K562 (cell line): ENCODE data around the gene TMEM222. TPM values are rescaled to one million over a fixed set of nuclear protein-coding genes. Genes with fewer than 3 reads are reported as not detected.
A peak's percentile ranks its signal among the peaks of the same experiment; 100 is the strongest.

ENCODE experiments used
- ATAC-seq: fragments of 200-7000 bp; cut with Tn5 transposase; 3 replicates; pipeline ENCODE4 v1.9.1; 2020; ENCODE audit warnings: moderate library complexity
- BruUV-seq: library from RNA; stranded (reverse); fragments of 400-500 nt; replicated peaks from 2 replicates; lab custom pipeline; 2021; lab: Mats Ljungman, UMichigan
- CTCF ChIA-PET: fragments of 300-600 bp; formaldehyde crosslinking; extraction: SDS; loops from one replicate; lab custom pipeline; 2021; ENCODE audit warnings: low intra/inter-chr PET ratio; lab: Yijun Ruan, JAX
- POLR2A ChIA-PET: fragments of 300-600, 350-650 bp; sonication (Branson Sonifier 250); formaldehyde crosslinking; extraction: SDS; loops from one replicate; lab custom pipeline; 2021; ENCODE audit warnings: antibody characterized with exemption, inconsistent platforms; lab: Yijun Ruan, JAX
- DNase-seq, 4 experiments: peaks; one replicate each; pipeline versions ENCODE4 v3.0.0 to v3.0.0-alpha.2; 2011 to 2018; ENCODE audit warnings: low spot score in 3 of 4, mixed read lengths in 3 of 4; ENCODE audit errors: extremely low read depth in 1 of 4
- FAIRE-seq: peaks from 2 replicates; lab custom pipeline; 2011; peaks lifted over from hg19 to GRCh38; lab: Jason Lieb, UNC
- H2AFZ ChIP-seq: 2 replicates; pipeline ENCODE4 v1.6.0; 2011; ENCODE audit warnings: low read depth, low read length, control low read depth, inconsistent platforms
- H3K27ac ChIP-seq: fragments of 200-600 bp; 3 replicates; pipeline ENCODE4 v1.8.0; 2011; ENCODE audit warnings: low read depth, mild to moderate bottlenecking, control low read depth, inconsistent platforms, low read length, moderate library complexity, mixed read lengths; ENCODE audit errors: extremely low read depth
- H3K27me3 ChIP-seq, 2 experiments: fragments of 300-600 bp in 1 of 2; 2 replicates in 1 of 2; 3 replicates in 1 of 2; pipeline versions ENCODE4 v1.6.0 to v1.8.0; 2011; ENCODE audit warnings: inconsistent platforms in 2 of 2, low read length in 2 of 2, mild to moderate bottlenecking in 1 of 2, mixed read lengths in 1 of 2, moderate library complexity in 1 of 2; ENCODE audit not compliant: control insufficient read depth in 2 of 2, insufficient read depth in 2 of 2
- H3K36me3 ChIP-seq: fragments of 300-600 bp; 3 replicates; pipeline ENCODE4 v1.8.0; 2011; ENCODE audit warnings: mild to moderate bottlenecking, low read length, inconsistent platforms; ENCODE audit not compliant: control insufficient read depth, insufficient read depth
- H3K4me1 ChIP-seq, 2 experiments: fragments of 200-600 bp in 1 of 2; replicated peaks in 1 of 2; 2 replicates in 1 of 2; 3 replicates in 1 of 2; pipeline versions ENCODE4 v1.5.1 to v1.8.0; 2011; ENCODE audit warnings: inconsistent platforms in 2 of 2, low read length in 2 of 2, mild to moderate bottlenecking in 1 of 2, mixed read lengths in 1 of 2, moderate library complexity in 1 of 2; ENCODE audit not compliant: control insufficient read depth in 2 of 2, insufficient read depth in 2 of 2
- H3K4me2 ChIP-seq: 2 replicates; pipeline ENCODE4 v1.6.1; 2011; ENCODE audit warnings: low read length, control low read depth, inconsistent platforms, mixed read lengths; ENCODE audit not compliant: insufficient read depth
- H3K4me3 ChIP-seq: fragments of 200-600 bp; sonication (generic), shearing (Covaris generic); 2 replicates; pipeline ENCODE4 v1.5.1; 2016; ENCODE audit warnings: control low read depth, inconsistent platforms
- H3K79me2 ChIP-seq: fragments of 200-600 bp; 3 replicates; pipeline ENCODE4 v1.8.0; 2011; ENCODE audit warnings: low read length, inconsistent platforms; ENCODE audit not compliant: control insufficient read depth, insufficient read depth
- H3K9ac ChIP-seq, 2 experiments: 2 replicates each; pipeline versions ENCODE4 v1.6.0 to v1.6.1; 2011; ENCODE audit warnings: low read depth in 2 of 2, low read length in 2 of 2, control low read depth in 1 of 2, inconsistent platforms in 1 of 2, mild to moderate bottlenecking in 1 of 2, mixed read lengths in 1 of 2; ENCODE audit not compliant: insufficient read depth in 1 of 2
- H3K9me1 ChIP-seq: one replicate; pipeline ENCODE4 v1.6.0; 2011; ENCODE audit warnings: inconsistent platforms, mild to moderate bottlenecking, low read length, moderate library complexity; ENCODE audit not compliant: control insufficient read depth, insufficient read depth
- H3K9me3 ChIP-seq: replicated peaks from 2 replicates; pipeline ENCODE4 v1.5.1; 2011; ENCODE audit warnings: low read depth, low read length, inconsistent platforms; ENCODE audit not compliant: control insufficient read depth, insufficient read depth
- H4K20me1 ChIP-seq: replicated peaks from 2 replicates; pipeline ENCODE4 v1.6.1; 2011; ENCODE audit warnings: low read length, inconsistent platforms, mixed read lengths; ENCODE audit not compliant: control insufficient read depth, insufficient read depth
- CCNT2 ChIP-seq: IDR thresholded peaks from 2 replicates; pipeline ENCODE4 v1.6.1; 2011; ENCODE audit warnings: borderline replicate concordance, low read depth, mild to moderate bottlenecking, moderate library complexity, mixed read lengths, low read length; ENCODE audit not compliant: insufficient read length; ENCODE audit errors: extremely low read depth
- FOXK1 ChIP-seq: sonication (generic); formaldehyde crosslinking; IDR thresholded peaks from 2 replicates; pipeline ENCODE4 v1.8.0; 2022; ENCODE audit warnings: missing genetic modification reagents, mild to moderate bottlenecking, borderline replicate concordance
- GABPA ChIP-seq: fragments of 200-800 bp; sonication (Bioruptor generic); conservative IDR thresholded peaks from 2 replicates; pipeline ENCODE4 v1.6.1; 2016; ENCODE audit warnings: low read depth, missing genetic modification characterization, missing compliant biosample characterization
- GABPB1 ChIP-seq: sonication (generic); formaldehyde crosslinking; IDR thresholded peaks from 2 replicates; pipeline ENCODE4 v1.8.0; 2022; ENCODE audit warnings: mild to moderate bottlenecking, missing genetic modification reagents
- HCFC1 ChIP-seq: IDR thresholded peaks from 2 replicates; pipeline ENCODE4 v1.6.1; 2012; ENCODE audit warnings: low read depth, low read length, improper control_type of control experiment
- LEF1 ChIP-seq: fragments of 450-650 bp; IDR thresholded peaks from 2 replicates; pipeline ENCODE4 v1.6.1; 2016; ENCODE audit warnings: mild to moderate bottlenecking
- MXI1 ChIP-seq: IDR thresholded peaks from 2 replicates; pipeline ENCODE4 v1.6.1; 2011; ENCODE audit warnings: low read depth, mild to moderate bottlenecking, improper control_type of control experiment, low read length
- SIX5 ChIP-seq, 2 experiments: IDR thresholded peaks; 2 replicates each; pipeline ENCODE4 v1.6.1; 2011; ENCODE audit warnings: low read length in 2 of 2, borderline replicate concordance in 1 of 2, low read depth in 1 of 2, mild to moderate bottlenecking in 1 of 2, moderate library complexity in 1 of 2; ENCODE audit not compliant: insufficient read depth in 1 of 2
- TBL1XR1 ChIP-seq, 2 experiments: IDR thresholded peaks; 2 replicates each; pipeline ENCODE4 v1.6.1; 2012; ENCODE audit warnings: improper control_type of control experiment in 2 of 2, low read length in 2 of 2, mild to moderate bottlenecking in 1 of 2
- TFAM ChIP-seq: fragments of 250-450 bp; sonication (Bioruptor Pico); conservative IDR thresholded peaks from 2 replicates; pipeline ENCODE4 v1.5.0; 2021; ENCODE audit warnings: mild to moderate bottlenecking, moderate library complexity
- XRCC4 ChIP-seq: IDR thresholded peaks from one replicate; pipeline ENCODE4 v1.6.1; 2011; ENCODE audit not compliant: insufficient read depth, insufficient read length; ENCODE audit errors: extremely low read depth
- XRCC5 ChIP-seq: fragments of 200-400 bp; formaldehyde crosslinking; IDR thresholded peaks from 2 replicates; pipeline ENCODE4 v1.6.1; 2017; ENCODE audit warnings: low read depth, mild to moderate bottlenecking, low read length
- ZBTB7A ChIP-seq: IDR thresholded peaks from 2 replicates; pipeline ENCODE4 v1.6.1; 2011; ENCODE audit warnings: low read depth, mild to moderate bottlenecking, low read length, moderate library complexity, borderline replicate concordance; ENCODE audit not compliant: control insufficient read depth
- ZNF584 ChIP-seq: fragments of 200-800 bp; sonication (Bioruptor generic); IDR thresholded peaks from 2 replicates; pipeline ENCODE4 v1.6.1; 2016; ENCODE audit warnings: low read depth, mild to moderate bottlenecking, missing genetic modification characterization, missing compliant biosample characterization
- ZNF780A ChIP-seq: fragments of 250-450 bp; sonication (Bioruptor Pico); IDR thresholded peaks from 2 replicates; pipeline ENCODE4 v1.5.0; 2021; ENCODE audit warnings: mild to moderate bottlenecking
- WGBS: fragments of 100-300 bp; shearing (Covaris generic); methylation state at CpG from one replicate; pipeline ENCODE4 v1.1.6; 2016; ENCODE audit warnings: low coverage, mixed read lengths; ENCODE audit not compliant: insufficient coverage; ENCODE audit errors: missing lambda C conversion rate; 5-methylcytosine and 5-hydroxymethylcytosine counted together
- in situ Hi-C: fragments of 300-500 bp; cut with MboI; formaldehyde crosslinking; loops from 4 replicates; pipeline ENCODE4 v1.15.0; 2018; ENCODE audit warnings: inconsistent platforms, mixed read lengths
- intact Hi-C: fragments of 100-400 bp; cut with micrococcal nuclease; formaldehyde crosslinking; loops from 2 replicates; pipeline ENCODE4 v1.14.2; 2022
- polyA plus RNA-seq, 8 experiments: library from polyadenylated mRNA; depleted of rRNA in 4 of 8; stranded (reverse) in 5 of 8; unstranded in 3 of 8; fragments of >200 nt; fragmentation: Nextera tagmentation in 2 of 8; fragmentation: Illumina TruSeq in 1 of 8; extraction: Ambion mirVana in 2 of 8; extraction: Trizol in 1 of 8; gene quantifications; 2 replicates each; pipeline versions ENCODE4 v1.2.1 to v1.2.3, GENCODE V29; 2011 to 2014; ENCODE audit warnings: inconsistent platforms in 1 of 8, missing spikeins in 1 of 8
- total RNA-seq, 7 experiments: library from RNA; depleted of rRNA in 6 of 7; stranded (reverse); fragments of >200 nt in 6 of 7; fragmentation: Illumina TruSeq in 2 of 7; extraction: Trizol in 2 of 7; gene quantifications; 2 replicates each; pipeline versions ENCODE4 v1.2.1 to v1.2.3, GENCODE V29; 2011 to 2021; ENCODE audit warnings: low replicate concordance in 1 of 7
- TF ChIP-seq, protein P1 (sequence below): sonication (generic); formaldehyde crosslinking; IDR thresholded peaks from 2 replicates; pipeline ENCODE4 v1.9.0; 2022; ENCODE audit warnings: mild to moderate bottlenecking, missing genetic modification reagents
- TF ChIP-seq, protein P2 (sequence below): fragments of 450-650 bp; formaldehyde crosslinking; IDR thresholded peaks from 2 replicates; pipeline ENCODE4 v1.4.0; 2022; ENCODE audit warnings: missing genetic modification characterization
- TF ChIP-seq, protein P3 (sequence below): fragments of 250-450 bp; sonication (Bioruptor Pico); IDR thresholded peaks from 2 replicates; pipeline ENCODE4 v1.8.0; 2021; ENCODE audit warnings: borderline replicate concordance, mild to moderate bottlenecking, moderate library complexity; ENCODE audit not compliant: poor library complexity, severe bottlenecking

TMEM222 gene
- total and polyA plus RNA-seq, 9 of the 15 experiments (the other 6 are each of a cell fraction or from before 2014, with no cell fraction given): 6.9 to 48.0 (median 32.8) TPM

DNA sequence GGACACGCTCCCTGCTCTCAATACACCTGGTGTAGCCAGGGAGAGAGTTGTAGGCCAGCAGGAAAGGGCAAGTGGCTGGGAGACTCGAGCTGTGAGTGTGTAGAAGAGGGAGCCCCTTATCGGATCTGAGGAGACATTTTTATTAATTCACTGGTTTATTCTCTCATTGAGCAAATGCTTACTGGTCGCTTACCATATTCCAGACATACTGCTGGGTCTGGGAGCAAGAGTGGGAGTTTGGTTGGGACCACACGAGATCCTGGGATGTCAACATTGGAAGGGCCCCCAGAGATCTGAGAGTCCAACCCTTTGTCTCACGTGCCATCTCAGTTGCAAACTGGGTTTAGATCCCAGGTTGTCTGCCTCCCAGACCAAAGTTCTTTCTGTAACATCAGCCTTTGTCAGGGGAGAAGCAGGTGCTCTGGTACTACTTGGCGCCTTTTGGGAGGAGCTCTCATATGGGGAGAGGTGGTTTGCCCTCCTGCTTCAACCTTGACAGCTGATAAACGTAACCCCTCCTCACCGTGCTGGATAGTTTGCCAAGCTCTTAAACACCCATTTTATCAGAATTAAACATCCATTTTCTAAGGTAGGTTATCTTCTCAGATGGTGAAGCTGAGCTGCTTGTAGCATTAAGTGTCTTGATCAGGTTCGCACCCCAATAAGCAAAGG, 742 bp downstream of the TMEM222 start:
- peak overlapping the region; percentile 79 for H3K4me3 ChIP-seq
- ChIA-PET CTCF (no interaction called here), POLR2A (interaction anchor here (0.5 to 3.1 kb wide), 14 partner anchors 10 to 1424 kb away, joined by 3 to 23 read pairs (median 3); partner anchors contain the start of genes MAP3K6 and SLC9A1)
- peaks cover 55% of the 10 kb centered on the region for H3K79me2 ChIP-seq
- H3K4me1 ChIP-seq: peaks cover 12 to 13% of the 10 kb centered on the region in 2 experiments
- peak; percentile 35 for FAIRE-seq
- no peaks in the 10 kb centered on the region for H3K27me3 ChIP-seq
- H3K9me1 ChIP-seq: no peaks in the 10 kb centered on the region
- intact Hi-C loops: no loop called here
- peak in 3 of 4 experiments; percentile 37 to 41 (median 41) for DNase-seq
- peak overlapping the region; percentile 95 to 97 for H3K9ac ChIP-seq
- TSS peak; percentile 64 for BruUV-seq
- H3K36me3 ChIP-seq: peaks cover 43% of the 10 kb centered on the region
- in situ Hi-C loops: no loop called here
- H2AFZ ChIP-seq: peak overlapping the region; percentile 100
- WGBS: 3% methylated on average over 10 of the region's 10 CpGs
- peak overlapping the region; percentile 93 for H3K27ac ChIP-seq
- peak; percentile 38; the same call in 2 of the 3 replicates for ATAC-seq
- no peaks in the 10 kb centered on the region; the same call in 1 of the 2 replicates for H4K20me1 ChIP-seq
- H3K4me2 ChIP-seq: peak overlapping the region; percentile 99
- H3K9me3 ChIP-seq: no peaks in the 10 kb centered on the region
- TF ChIP-seq LEF1 (no peak), MXI1 (no peak), ZBTB7A (no peak), ZNF780A (CRISPR knock-in tag) (no peak), SIX5 (IDR thresholded peaks at IDR 0.05; ENCODE audit: borderline replicate concordance in 1 of 2, insufficient read depth in 1 of 2, low read depth in 1 of 2, low read length in 2 of 2) (no peak), XRCC4 (no peak), TFAM (CRISPR knock-in tag) (no peak), HCFC1 (no peak), GABPB1 (CRISPR knock-in tag) (no peak), ZNF584 (CRISPR knock-in tag) (no peak), XRCC5 (no peak), CCNT2 (no peak), FOXK1 (CRISPR knock-in tag) (0 out of 2 replicates have a peak, but pooled peaks have one; percentile 18), GABPA (tag) (no peak), TBL1XR1 (IDR thresholded peaks at IDR 0.05; ENCODE audit: low read length in 2 of 2) (no peak)
- TF ChIP-seq, protein P1, sequence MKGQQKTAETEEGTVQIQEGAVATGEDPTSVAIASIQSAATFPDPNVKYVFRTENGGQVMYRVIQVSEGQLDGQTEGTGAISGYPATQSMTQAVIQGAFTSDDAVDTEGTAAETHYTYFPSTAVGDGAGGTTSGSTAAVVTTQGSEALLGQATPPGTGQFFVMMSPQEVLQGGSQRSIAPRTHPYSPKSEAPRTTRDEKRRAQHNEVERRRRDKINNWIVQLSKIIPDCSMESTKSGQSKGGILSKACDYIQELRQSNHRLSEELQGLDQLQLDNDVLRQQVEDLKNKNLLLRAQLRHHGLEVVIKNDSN (CRISPR knock-in tag): no peak
- TF ChIP-seq, protein P2, sequence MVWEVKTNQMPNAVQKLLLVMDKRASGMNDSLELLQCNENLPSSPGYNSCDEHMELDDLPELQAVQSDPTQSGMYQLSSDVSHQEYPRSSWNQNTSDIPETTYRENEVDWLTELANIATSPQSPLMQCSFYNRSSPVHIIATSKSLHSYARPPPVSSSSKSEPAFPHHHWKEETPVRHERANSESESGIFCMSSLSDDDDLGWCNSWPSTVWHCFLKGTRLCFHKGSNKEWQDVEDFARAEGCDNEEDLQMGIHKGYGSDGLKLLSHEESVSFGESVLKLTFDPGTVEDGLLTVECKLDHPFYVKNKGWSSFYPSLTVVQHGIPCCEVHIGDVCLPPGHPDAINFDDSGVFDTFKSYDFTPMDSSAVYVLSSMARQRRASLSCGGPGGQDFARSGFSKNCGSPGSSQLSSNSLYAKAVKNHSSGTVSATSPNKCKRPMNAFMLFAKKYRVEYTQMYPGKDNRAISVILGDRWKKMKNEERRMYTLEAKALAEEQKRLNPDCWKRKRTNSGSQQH (CRISPR knock-in tag): no peak
- TF ChIP-seq, protein P3, sequence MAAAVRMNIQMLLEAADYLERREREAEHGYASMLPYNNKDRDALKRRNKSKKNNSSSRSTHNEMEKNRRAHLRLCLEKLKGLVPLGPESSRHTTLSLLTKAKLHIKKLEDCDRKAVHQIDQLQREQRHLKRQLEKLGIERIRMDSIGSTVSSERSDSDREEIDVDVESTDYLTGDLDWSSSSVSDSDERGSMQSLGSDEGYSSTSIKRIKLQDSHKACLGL (CRISPR knock-in tag): no peak
